SK-N-SH (cell line): ENCODE data around the gene SLC25A18.

Source experiments
- CHD2 ChIP-seq: fragments of 150-350 bp; IDR thresholded peaks from 2 replicates; pipeline ENCODE4 v1.6.1; 2018; ENCODE audit warnings: low read length; ENCODE audit not compliant: partially characterized antibody
- CTCF ChIP-seq: fragments of 200-600 bp; sonication (generic); IDR thresholded peaks from 2 replicates; pipeline ENCODE4 v1.6.1; 2017; ENCODE audit warnings: antibody characterized with exemption, mild to moderate bottlenecking, moderate library complexity
- EP300 ChIP-seq, 2 experiments: IDR thresholded peaks; 2 replicates each; pipeline versions ENCODE4 v1.4.0 to v1.6.1; 2012; ENCODE audit warnings: borderline replicate concordance in 1 of 2, low read depth in 1 of 2, low read length in 1 of 2
- GATA2 ChIP-seq: sonication (generic); formaldehyde crosslinking; IDR thresholded peaks from 2 replicates; pipeline ENCODE4 v1.5.0; 2020; ENCODE audit warnings: mild to moderate bottlenecking, missing genetic modification reagents
- PBX3 ChIP-seq: IDR thresholded peaks from 2 replicates; pipeline ENCODE4; 2012
- POLR2AphosphoS5 ChIP-seq: IDR thresholded peaks from 2 replicates; pipeline ENCODE4 v1.6.1; 2012; ENCODE audit warnings: low read depth, low read length
- RAD21 ChIP-seq: IDR thresholded peaks from 2 replicates; pipeline ENCODE4 v1.6.1; 2012; ENCODE audit warnings: mild to moderate bottlenecking, low read length
- RCOR1 ChIP-seq: fragments of 150-350 bp; IDR thresholded peaks from 2 replicates; pipeline ENCODE4 v1.6.1; 2017; ENCODE audit warnings: antibody characterized with exemption, low read length
- REST ChIP-seq: IDR thresholded peaks from 2 replicates; pipeline ENCODE4 v1.6.1; 2012; ENCODE audit warnings: mild to moderate bottlenecking, low read depth, low read length, moderate library complexity
- TAF1 ChIP-seq: IDR thresholded peaks from 2 replicates; pipeline ENCODE4 v1.6.1; 2012; ENCODE audit warnings: low read depth, mild to moderate bottlenecking, low read length, moderate library complexity, borderline replicate concordance
- YY1 ChIP-seq: IDR thresholded peaks from 2 replicates; pipeline ENCODE4 v1.4.0; 2012; ENCODE audit warnings: low read depth, mild to moderate bottlenecking

- TF ChIP-seq CHD2 (no peak), RCOR1 (no peak), GATA2 (no peak), RAD21 (no peak), CTCF (no peak), REST (no peak), YY1 (no peak), TAF1 (no peak), POLR2AphosphoS5 (no peak), EP300 (IDR thresholded peaks at IDR 0.05; ENCODE audit: borderline replicate concordance in 1 of 2, low read depth in 1 of 2, low read length in 1 of 2) (no peak), PBX3 (no peak)
These were observed 14.1 kb upstream of the SLC25A18 start for GRCh38 chr22:17549183-17549582.
